Fibroblast of lung (primary cell): Measurements from ENCODE around the gene TRMT13. TPM values are rescaled to one million over a fixed set of nuclear protein-coding genes. Genes with fewer than 3 reads are reported as not detected.

Source experiments
- DNase-seq, 2 donors: peaks; one replicate each; pipeline versions ENCODE4 v3.0.0 to v3.0.0-alpha.2; 2010; ENCODE audit warnings: low read depth in 2 of 2
- H2AFZ ChIP-seq: 2 replicates; pipeline ENCODE4 v1.5.1; 2012; ENCODE audit warnings: low read length, control low read depth, inconsistent platforms
- H3K27ac ChIP-seq: 2 replicates; pipeline ENCODE4 v1.5.1; 2011; ENCODE audit warnings: low read length, control low read depth; ENCODE audit not compliant: insufficient read depth
- H3K27me3 ChIP-seq: 2 replicates; pipeline ENCODE4 v1.5.1; 2011; ENCODE audit warnings: mild to moderate bottlenecking, low read length; ENCODE audit not compliant: control insufficient read depth, insufficient read depth
- H3K36me3 ChIP-seq: 2 replicates; pipeline ENCODE4 v1.5.1; 2011; ENCODE audit warnings: low read length; ENCODE audit not compliant: control insufficient read depth, insufficient read depth
- H3K4me1 ChIP-seq: 2 replicates; pipeline ENCODE4 v1.5.1; 2011; ENCODE audit warnings: low read length; ENCODE audit not compliant: control insufficient read depth, insufficient read depth; ENCODE audit errors: extremely low read depth
- H3K4me2 ChIP-seq: 2 replicates; pipeline ENCODE4 v1.5.1; 2011; ENCODE audit warnings: low read length, control low read depth; ENCODE audit not compliant: insufficient read depth; ENCODE audit errors: extremely low read depth
- H3K4me3 ChIP-seq, 4 experiments: fragments of 200-600 bp in 1 of 4; sonication (generic) in 1 of 4; replicated peaks in 1 of 4; 2 replicates each; pipeline ENCODE4 v1.5.1; 2011 to 2016; ENCODE audit warnings: low read length in 4 of 4, low read depth in 3 of 4, mild to moderate bottlenecking in 3 of 4, control low read depth in 2 of 4, inconsistent platforms in 1 of 4, mixed read lengths in 1 of 4; ENCODE audit not compliant: insufficient read depth in 1 of 4; ENCODE audit errors: control extremely low read depth in 1 of 4
- H3K79me2 ChIP-seq: 2 replicates; pipeline ENCODE4 v1.5.1; 2012; ENCODE audit warnings: mild to moderate bottlenecking, low read length, inconsistent platforms; ENCODE audit not compliant: control insufficient read depth, insufficient read depth
- H3K9ac ChIP-seq: 2 replicates; pipeline ENCODE4 v1.5.1; 2011; ENCODE audit warnings: mild to moderate bottlenecking, low read length, control low read depth; ENCODE audit not compliant: insufficient read depth
- H3K9me3 ChIP-seq: 2 replicates; pipeline ENCODE4 v1.5.1; 2012; ENCODE audit warnings: low read depth, low read length; ENCODE audit not compliant: control insufficient read depth, insufficient read depth
- H4K20me1 ChIP-seq: 2 replicates; pipeline ENCODE4 v1.5.1; 2011; ENCODE audit warnings: low read length; ENCODE audit not compliant: control insufficient read depth, insufficient read depth; ENCODE audit errors: extremely low read depth
- EZH2 ChIP-seq: IDR thresholded peaks from 2 replicates; pipeline ENCODE4 v1.5.1; 2012; ENCODE audit warnings: low read length, control low read depth, mild to moderate bottlenecking; ENCODE audit errors: missing control alignments
- polyA plus RNA-seq, 2 donors: library from polyadenylated mRNA; depleted of rRNA in 1 of 2; stranded (reverse) in 1 of 2; unstranded in 1 of 2; fragments of >200 nt; gene quantifications; 2 replicates each; pipeline ENCODE4 v1.2.1, GENCODE V29; 2011 to 2012; ENCODE audit warnings: missing spikeins in 1 of 2
- total RNA-seq: library from RNA; depleted of rRNA; stranded (reverse); fragments of >200 nt; gene quantifications from 2 replicates; pipeline ENCODE4 v1.2.1, GENCODE V29; 2014
- TF ChIP-seq, protein P1 (sequence below), 2 donors: IDR thresholded peaks in 1 of 2; conservative IDR thresholded peaks in 1 of 2; 1 replicate in 1 of 2; 2 replicates in 1 of 2; pipeline ENCODE4 v1.5.1; 2011 to 2012; ENCODE audit warnings: low read length in 2 of 2, control low read depth in 1 of 2, inconsistent platforms in 1 of 2, low read depth in 1 of 2, mild to moderate bottlenecking in 1 of 2

The TRMT13 gene
- total and polyA plus RNA-seq, 2 donors (not counting 1 experiment from before 2014, with no cell fraction given), result 10.4 to 16.3 TPM

DNA sequence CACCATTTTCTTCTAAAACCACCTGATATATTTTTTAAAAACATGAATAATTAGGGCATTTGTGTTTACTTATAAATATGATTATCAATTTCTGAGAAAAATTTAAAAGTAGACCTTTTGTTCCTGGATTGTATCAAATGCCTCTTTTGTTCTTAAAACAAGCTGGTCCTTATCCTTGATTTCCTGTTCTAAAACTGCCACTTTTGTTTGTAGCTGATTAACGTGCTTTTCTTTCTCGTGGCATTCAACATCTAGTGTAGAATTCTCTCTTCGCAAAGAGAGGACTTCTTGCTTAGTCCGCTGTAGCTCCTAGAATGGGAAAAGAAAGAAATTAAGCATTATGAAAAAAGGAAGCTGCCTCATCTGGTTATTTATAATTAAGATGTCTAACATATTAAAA lies 25.3 kb upstream of the TRMT13 start:
- Histone ChIP-seq H3K9ac (no peak overlapping the region), H3K27ac (no peak overlapping the region), H2AFZ (no peak overlapping the region), H3K4me1 (no peaks in the 10 kb centered on the region), H3K79me2 (no peaks in the 10 kb centered on the region), H3K27me3 (no peaks in the 10 kb centered on the region), H3K36me3 (no peaks in the 10 kb centered on the region), H3K4me3 (no peak overlapping the region), H3K4me2 (no peak overlapping the region), H3K9me3 (no peaks in the 10 kb centered on the region), H4K20me1 (no peaks in the 10 kb centered on the region)
- TF ChIP-seq EZH2, result no peak
- TF ChIP-seq, protein P1, sequence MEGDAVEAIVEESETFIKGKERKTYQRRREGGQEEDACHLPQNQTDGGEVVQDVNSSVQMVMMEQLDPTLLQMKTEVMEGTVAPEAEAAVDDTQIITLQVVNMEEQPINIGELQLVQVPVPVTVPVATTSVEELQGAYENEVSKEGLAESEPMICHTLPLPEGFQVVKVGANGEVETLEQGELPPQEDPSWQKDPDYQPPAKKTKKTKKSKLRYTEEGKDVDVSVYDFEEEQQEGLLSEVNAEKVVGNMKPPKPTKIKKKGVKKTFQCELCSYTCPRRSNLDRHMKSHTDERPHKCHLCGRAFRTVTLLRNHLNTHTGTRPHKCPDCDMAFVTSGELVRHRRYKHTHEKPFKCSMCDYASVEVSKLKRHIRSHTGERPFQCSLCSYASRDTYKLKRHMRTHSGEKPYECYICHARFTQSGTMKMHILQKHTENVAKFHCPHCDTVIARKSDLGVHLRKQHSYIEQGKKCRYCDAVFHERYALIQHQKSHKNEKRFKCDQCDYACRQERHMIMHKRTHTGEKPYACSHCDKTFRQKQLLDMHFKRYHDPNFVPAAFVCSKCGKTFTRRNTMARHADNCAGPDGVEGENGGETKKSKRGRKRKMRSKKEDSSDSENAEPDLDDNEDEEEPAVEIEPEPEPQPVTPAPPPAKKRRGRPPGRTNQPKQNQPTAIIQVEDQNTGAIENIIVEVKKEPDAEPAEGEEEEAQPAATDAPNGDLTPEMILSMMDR (conservative IDR thresholded peaks at IDR 0.05 in 1 of 2, IDR thresholded peaks at IDR 0.05 in 1 of 2; ENCODE audit: low read depth in 1 of 2, low read length in 2 of 2), result no peak
- DNase-seq, result no peak

DNA sequence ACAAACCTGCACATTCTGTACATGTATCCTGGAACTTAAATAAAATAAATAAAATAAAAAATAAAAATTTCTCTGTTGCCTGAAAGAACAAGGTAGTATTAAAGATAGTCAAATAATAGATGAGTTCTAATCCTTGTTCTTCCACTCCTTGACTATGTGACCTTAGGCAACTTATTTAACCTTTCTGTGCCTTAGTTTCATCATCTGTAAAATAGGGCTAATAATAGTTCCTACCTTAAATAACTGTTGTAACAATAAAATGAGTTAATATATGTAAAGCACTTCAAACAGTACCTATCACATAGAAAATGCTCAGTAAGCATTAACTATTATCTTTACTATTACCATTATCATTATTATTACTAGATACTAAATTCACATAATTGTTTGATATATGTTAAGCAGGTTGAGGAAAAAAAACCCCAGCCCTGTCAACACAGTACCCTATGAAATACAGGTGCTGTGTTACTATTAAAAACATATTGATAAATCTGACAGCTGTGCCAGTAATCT lies 23.4 kb upstream of the TRMT13 start:
- Histone ChIP-seq H3K4me1 (no peaks in the 10 kb centered on the region), H3K27me3 (no peaks in the 10 kb centered on the region), H3K4me3 (no peak overlapping the region), H3K27ac (no peak overlapping the region), H2AFZ (no peak overlapping the region), H3K9ac (no peak overlapping the region), H3K4me2 (no peak overlapping the region), H3K79me2 (no peaks in the 10 kb centered on the region), H3K9me3 (no peaks in the 10 kb centered on the region), H3K36me3 (no peaks in the 10 kb centered on the region), H4K20me1 (no peaks in the 10 kb centered on the region)
- TF ChIP-seq EZH2, result no peak
- TF ChIP-seq, protein P1 (conservative IDR thresholded peaks at IDR 0.05 in 1 of 2, IDR thresholded peaks at IDR 0.05 in 1 of 2; ENCODE audit: low read depth in 1 of 2, low read length in 2 of 2), result no peak
- DNase-seq, result no peak

DNA sequence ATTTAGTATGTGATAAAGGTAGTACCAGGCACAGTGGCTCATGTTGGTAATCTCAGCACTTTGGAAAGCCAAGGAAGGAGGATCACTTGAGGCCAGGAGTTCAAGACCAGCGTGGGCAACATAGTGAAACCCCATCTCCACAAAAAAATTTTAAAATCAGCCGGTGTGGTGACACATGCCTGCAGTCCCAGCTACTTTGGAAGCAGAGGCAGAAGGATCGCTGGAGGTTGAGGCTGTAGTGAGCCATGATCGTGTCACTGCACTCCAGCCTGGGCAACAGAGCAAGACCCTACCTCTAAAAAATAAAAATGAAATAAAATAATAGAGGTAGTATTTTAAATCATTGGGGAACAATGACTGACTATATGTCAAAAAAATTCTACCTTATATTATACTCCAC lies 17.4 kb upstream of the TRMT13 start:
- Histone ChIP-seq H3K27me3 (no peaks in the 10 kb centered on the region), H3K4me2 (no peak overlapping the region), H3K27ac (no peak overlapping the region), H3K36me3 (no peaks in the 10 kb centered on the region), H3K9ac (no peak overlapping the region), H3K4me1 (no peaks in the 10 kb centered on the region), H3K9me3 (no peaks in the 10 kb centered on the region), H4K20me1 (no peaks in the 10 kb centered on the region), H2AFZ (no peak overlapping the region), H3K4me3 (no peak overlapping the region), H3K79me2 (no peaks in the 10 kb centered on the region)
- TF ChIP-seq EZH2, result no peak
- TF ChIP-seq, protein P1 (conservative IDR thresholded peaks at IDR 0.05 in 1 of 2, IDR thresholded peaks at IDR 0.05 in 1 of 2; ENCODE audit: low read depth in 1 of 2, low read length in 2 of 2), result no peak
- DNase-seq, result no peak
